WI38 (cell line): ENCODE results near the gene ALG13.
"Not testable (repeated sequence)": the region's sequence is repeated elsewhere in the genome, so short reads cannot be mapped to it uniquely, and the experiment has no call there.

ENCODE experiments used
- H3K4me3 ChIP-seq: 2 replicates; pipeline ENCODE4 v1.5.1; 2011; ENCODE audit warnings: low read depth, mild to moderate bottlenecking, control low read depth, low read length
- TF ChIP-seq, protein P1 (sequence below): IDR thresholded peaks from 2 replicates; pipeline ENCODE4 v1.5.1; 2012; ENCODE audit warnings: low read depth, mild to moderate bottlenecking, control low read depth, low read length

Gene ALG13

GRCh38 chrX:111756486-111756885, 75.5 kb downstream of the ALG13 start:
- no peak overlapping the region for H3K4me3 ChIP-seq
- TF ChIP-seq, protein P1, sequence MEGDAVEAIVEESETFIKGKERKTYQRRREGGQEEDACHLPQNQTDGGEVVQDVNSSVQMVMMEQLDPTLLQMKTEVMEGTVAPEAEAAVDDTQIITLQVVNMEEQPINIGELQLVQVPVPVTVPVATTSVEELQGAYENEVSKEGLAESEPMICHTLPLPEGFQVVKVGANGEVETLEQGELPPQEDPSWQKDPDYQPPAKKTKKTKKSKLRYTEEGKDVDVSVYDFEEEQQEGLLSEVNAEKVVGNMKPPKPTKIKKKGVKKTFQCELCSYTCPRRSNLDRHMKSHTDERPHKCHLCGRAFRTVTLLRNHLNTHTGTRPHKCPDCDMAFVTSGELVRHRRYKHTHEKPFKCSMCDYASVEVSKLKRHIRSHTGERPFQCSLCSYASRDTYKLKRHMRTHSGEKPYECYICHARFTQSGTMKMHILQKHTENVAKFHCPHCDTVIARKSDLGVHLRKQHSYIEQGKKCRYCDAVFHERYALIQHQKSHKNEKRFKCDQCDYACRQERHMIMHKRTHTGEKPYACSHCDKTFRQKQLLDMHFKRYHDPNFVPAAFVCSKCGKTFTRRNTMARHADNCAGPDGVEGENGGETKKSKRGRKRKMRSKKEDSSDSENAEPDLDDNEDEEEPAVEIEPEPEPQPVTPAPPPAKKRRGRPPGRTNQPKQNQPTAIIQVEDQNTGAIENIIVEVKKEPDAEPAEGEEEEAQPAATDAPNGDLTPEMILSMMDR, result no peak

DNA sequence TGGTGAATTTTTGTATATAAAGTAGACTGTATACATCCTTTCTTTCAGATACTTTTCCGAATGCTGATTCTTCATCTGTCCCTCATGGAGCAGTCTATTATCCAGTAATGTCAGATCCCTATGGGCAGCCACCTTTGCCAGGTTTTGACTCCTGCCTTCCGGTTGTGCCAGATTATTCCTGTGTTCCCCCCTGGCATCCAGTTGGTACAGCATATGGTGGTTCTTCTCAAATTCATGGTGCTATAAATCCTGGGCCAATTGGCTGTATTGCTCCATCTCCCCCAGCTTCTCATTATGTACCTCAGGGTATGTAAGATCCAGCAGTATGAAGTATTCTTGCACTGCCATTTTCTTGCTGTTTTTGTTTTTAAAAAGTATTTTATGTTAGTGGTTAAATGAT, 78.7 kb downstream of the ALG13 start:
- H3K4me3 ChIP-seq, result no peak overlapping the region
- TF ChIP-seq, protein P1, result no peak

DNA sequence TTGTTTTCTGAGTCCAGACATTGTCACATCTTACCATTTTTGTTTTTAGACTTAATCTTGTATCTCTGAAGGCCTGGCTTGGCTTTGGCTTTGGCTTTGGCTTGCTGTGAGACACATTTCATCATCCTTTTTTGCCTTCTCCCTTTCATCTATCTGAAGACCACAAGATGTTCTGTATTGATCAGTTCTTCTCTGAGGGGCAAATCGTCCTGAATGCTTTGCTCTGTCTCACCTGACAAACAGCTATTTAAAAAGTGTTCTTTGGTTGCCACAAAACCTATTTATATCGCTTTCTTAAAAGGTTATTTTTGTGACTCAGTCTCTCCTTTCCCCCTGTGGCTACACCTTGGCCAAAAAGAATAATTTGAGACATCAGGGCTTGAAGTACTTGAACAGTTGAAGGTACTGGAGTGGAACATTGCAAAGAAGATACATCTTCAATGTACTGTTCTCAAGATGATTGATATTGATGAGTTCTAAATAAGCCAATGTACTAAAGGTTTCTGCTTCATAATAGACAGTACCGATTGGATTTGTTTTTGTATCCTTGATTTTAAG, 80.7 kb downstream of the ALG13 start:
- TF ChIP-seq, protein P1, result no peak
- H3K4me3 ChIP-seq, result no peak overlapping the region

GRCh38 chrX:111778591-111778990, 97.6 kb downstream of the ALG13 start:
- TF ChIP-seq, protein P1, result no peak
- H3K4me3 ChIP-seq, result no peak overlapping the region

- TF ChIP-seq, protein P1, result no peak
- no peak overlapping the region for H3K4me3 ChIP-seq
Observed at GRCh38 chrX:111779582-111779981, 98.6 kb downstream of the ALG13 start.

- TF ChIP-seq, protein P1, result no peak
- no peak overlapping the region for H3K4me3 ChIP-seq
Observed at GRCh38 chrX:111784667-111785066, 103.7 kb downstream of the ALG13 start.

DNA sequence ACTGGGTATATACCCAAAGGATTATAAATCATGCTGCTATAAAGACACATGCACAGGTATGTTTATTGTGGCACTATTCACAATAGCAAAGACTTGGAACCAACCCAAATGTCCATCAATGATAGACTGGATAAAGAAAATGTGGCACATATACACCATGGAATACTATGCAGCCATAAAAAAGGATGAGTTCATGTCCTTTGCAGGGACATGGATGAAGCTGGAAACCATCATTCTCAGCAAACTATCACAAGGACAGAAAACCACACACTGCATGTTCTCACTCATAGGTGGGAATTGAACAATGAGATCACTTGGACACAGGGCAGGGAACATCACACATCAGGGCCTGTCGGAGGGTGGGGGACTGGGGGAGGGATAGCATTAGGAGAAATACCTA, 109.1 kb downstream of the ALG13 start:
- not testable (repeated sequence) for H3K4me3 ChIP-seq
